ENCODE measurements around the gene CDC37L1. TPM values are rescaled to one million over a fixed set of nuclear protein-coding genes. Genes with fewer than 3 reads are reported as not detected.

The CDC37L1 gene
- total and polyA plus RNA-seq, 2 of the 8 experiments (the other 6 are each of a cell fraction or from before 2014, with no cell fraction given): 4.6 to 23.8 TPM

DNA sequence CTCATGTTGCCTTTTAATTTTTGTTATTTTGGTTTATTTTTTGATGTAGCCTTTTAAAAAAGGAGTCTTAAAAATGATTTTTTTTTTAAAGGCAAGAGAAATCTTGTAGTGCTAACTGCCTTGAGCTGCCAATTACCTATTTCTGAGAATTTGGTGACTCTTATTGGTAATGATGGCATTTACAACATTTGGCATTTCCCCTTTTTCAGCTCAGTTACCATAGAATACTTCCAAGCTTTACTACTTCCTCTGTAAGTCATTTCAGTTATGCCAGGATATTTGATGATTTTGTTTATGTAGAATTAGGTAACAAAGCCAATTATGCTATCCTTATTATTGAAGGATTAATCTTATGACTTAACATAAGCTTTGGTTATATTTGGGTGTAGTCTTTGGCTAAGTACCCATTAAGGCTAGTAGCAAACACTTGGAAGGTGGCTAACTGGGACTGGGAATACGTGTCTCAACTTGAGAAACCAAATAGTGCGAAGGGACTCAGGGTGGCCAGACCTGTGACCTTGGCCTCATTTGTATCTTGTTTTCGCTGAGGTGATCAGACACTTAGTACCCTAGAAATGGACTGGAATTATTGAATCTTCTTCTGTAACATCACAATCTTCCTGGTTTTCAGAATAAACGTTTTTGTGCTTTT, 27.7 kb downstream of the CDC37L1 start (continued):
- TF ChIP-seq, protein P1, sequence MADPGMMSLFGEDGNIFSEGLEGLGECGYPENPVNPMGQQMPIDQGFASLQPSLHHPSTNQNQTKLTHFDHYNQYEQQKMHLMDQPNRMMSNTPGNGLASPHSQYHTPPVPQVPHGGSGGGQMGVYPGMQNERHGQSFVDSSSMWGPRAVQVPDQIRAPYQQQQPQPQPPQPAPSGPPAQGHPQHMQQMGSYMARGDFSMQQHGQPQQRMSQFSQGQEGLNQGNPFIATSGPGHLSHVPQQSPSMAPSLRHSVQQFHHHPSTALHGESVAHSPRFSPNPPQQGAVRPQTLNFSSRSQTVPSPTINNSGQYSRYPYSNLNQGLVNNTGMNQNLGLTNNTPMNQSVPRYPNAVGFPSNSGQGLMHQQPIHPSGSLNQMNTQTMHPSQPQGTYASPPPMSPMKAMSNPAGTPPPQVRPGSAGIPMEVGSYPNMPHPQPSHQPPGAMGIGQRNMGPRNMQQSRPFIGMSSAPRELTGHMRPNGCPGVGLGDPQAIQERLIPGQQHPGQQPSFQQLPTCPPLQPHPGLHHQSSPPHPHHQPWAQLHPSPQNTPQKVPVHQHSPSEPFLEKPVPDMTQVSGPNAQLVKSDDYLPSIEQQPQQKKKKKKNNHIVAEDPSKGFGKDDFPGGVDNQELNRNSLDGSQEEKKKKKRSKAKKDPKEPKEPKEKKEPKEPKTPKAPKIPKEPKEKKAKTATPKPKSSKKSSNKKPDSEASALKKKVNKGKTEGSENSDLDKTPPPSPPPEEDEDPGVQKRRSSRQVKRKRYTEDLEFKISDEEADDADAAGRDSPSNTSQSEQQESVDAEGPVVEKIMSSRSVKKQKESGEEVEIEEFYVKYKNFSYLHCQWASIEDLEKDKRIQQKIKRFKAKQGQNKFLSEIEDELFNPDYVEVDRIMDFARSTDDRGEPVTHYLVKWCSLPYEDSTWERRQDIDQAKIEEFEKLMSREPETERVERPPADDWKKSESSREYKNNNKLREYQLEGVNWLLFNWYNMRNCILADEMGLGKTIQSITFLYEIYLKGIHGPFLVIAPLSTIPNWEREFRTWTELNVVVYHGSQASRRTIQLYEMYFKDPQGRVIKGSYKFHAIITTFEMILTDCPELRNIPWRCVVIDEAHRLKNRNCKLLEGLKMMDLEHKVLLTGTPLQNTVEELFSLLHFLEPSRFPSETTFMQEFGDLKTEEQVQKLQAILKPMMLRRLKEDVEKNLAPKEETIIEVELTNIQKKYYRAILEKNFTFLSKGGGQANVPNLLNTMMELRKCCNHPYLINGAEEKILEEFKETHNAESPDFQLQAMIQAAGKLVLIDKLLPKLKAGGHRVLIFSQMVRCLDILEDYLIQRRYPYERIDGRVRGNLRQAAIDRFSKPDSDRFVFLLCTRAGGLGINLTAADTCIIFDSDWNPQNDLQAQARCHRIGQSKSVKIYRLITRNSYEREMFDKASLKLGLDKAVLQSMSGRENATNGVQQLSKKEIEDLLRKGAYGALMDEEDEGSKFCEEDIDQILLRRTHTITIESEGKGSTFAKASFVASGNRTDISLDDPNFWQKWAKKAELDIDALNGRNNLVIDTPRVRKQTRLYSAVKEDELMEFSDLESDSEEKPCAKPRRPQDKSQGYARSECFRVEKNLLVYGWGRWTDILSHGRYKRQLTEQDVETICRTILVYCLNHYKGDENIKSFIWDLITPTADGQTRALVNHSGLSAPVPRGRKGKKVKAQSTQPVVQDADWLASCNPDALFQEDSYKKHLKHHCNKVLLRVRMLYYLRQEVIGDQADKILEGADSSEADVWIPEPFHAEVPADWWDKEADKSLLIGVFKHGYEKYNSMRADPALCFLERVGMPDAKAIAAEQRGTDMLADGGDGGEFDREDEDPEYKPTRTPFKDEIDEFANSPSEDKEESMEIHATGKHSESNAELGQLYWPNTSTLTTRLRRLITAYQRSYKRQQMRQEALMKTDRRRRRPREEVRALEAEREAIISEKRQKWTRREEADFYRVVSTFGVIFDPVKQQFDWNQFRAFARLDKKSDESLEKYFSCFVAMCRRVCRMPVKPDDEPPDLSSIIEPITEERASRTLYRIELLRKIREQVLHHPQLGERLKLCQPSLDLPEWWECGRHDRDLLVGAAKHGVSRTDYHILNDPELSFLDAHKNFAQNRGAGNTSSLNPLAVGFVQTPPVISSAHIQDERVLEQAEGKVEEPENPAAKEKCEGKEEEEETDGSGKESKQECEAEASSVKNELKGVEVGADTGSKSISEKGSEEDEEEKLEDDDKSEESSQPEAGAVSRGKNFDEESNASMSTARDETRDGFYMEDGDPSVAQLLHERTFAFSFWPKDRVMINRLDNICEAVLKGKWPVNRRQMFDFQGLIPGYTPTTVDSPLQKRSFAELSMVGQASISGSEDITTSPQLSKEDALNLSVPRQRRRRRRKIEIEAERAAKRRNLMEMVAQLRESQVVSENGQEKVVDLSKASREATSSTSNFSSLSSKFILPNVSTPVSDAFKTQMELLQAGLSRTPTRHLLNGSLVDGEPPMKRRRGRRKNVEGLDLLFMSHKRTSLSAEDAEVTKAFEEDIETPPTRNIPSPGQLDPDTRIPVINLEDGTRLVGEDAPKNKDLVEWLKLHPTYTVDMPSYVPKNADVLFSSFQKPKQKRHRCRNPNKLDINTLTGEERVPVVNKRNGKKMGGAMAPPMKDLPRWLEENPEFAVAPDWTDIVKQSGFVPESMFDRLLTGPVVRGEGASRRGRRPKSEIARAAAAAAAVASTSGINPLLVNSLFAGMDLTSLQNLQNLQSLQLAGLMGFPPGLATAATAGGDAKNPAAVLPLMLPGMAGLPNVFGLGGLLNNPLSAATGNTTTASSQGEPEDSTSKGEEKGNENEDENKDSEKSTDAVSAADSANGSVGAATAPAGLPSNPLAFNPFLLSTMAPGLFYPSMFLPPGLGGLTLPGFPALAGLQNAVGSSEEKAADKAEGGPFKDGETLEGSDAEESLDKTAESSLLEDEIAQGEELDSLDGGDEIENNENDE (IDR thresholded peaks at IDR 0.05; ENCODE audit: insufficient replicate concordance, low read length): no peak
- no peak for TF ChIP-seq RFX5 (IDR thresholded peaks at IDR 0.05; ENCODE audit: borderline replicate concordance, low read depth, low read length)
- no peak for TF ChIP-seq KDM5A (IDR thresholded peaks at IDR 0.05; ENCODE audit: low read length)
- no peak for TF ChIP-seq NRF1 (IDR thresholded peaks at IDR 0.05; ENCODE audit: low read depth, low read length)
- no peak for TF ChIP-seq RNF2 (IDR thresholded peaks at IDR 0.05; ENCODE audit: borderline replicate concordance, low read depth, low read length, missing control alignments, poor library complexity, severe bottlenecking)
- TF ChIP-seq POLR2A (IDR thresholded peaks at IDR 0.05; ENCODE audit: control extremely low read depth in 1 of 2, low read depth in 2 of 2, low read length in 2 of 2): no peak
- TF ChIP-seq CTBP2 (IDR thresholded peaks at IDR 0.05; ENCODE audit: borderline replicate concordance, insufficient read depth, insufficient read length, low read length): no peak
- TF ChIP-seq BCL11A (IDR thresholded peaks at IDR 0.05; ENCODE audit: low read depth in 2 of 2, low read length in 2 of 2): no peak
- no peak for TF ChIP-seq SIX5 (IDR thresholded peaks at IDR 0.05; ENCODE audit: low read depth, low read length)
- TF ChIP-seq SP4 (IDR thresholded peaks at IDR 0.05; ENCODE audit: low read length): no peak
- no peak for TF ChIP-seq SRF (IDR thresholded peaks at IDR 0.05; ENCODE audit: low read depth, low read length)
